ENCODE measurements around the gene PLPP1. TPM values are rescaled to one million over a fixed set of nuclear protein-coding genes. Genes with fewer than 3 reads are reported as not detected.

The PLPP1 gene
- total RNA-seq, 4 donors from 2014 or later = 73.1 to 116 (median 89.6) TPM

GRCh38 chr5:55497712-55498111 is 37.1 kb downstream of the PLPP1 start:
- intact Hi-C loops (cut with DNase I; ENCODE audit: low total_unique reads) = no loop called here
- DNase-seq (ENCODE audit: low spot score in 2 of 2) = no peak
- TF ChIP-seq CTCF (IDR thresholded peaks at IDR 0.05) (no peak), POLR2A (IDR thresholded peaks at IDR 0.05) (no peak)
- no peak overlapping the region for H3K4me3 ChIP-seq (ENCODE audit: low read depth, poor library complexity, severe bottlenecking)

DNA sequence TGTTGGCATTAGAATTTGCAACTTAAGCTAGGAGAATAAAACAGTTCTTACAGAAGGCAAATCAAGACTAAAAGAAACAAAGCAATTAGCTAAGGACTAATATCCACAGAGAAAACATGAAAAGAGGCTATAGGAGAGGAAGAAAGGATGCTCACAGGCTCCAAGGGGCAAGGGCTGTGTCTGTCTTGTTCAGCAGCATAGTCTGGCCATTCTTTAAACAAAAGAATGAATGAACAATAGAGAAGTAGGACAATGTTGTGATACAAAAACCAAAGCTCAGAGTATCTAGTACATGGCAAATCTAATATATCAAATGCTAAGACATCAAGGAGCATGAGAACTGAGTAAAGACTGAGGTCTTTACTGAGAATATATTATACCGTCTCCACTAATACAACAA is 39.5 kb downstream of the PLPP1 start:
- no peak overlapping the region for H3K4me3 ChIP-seq (ENCODE audit: low read depth, poor library complexity, severe bottlenecking)
- DNase-seq (ENCODE audit: low spot score in 2 of 2) = no peak
- WGBS, 2 donors = 93 to 97% methylated on average over 1 of the region's 1 CpG
- intact Hi-C loops (cut with DNase I; ENCODE audit: low total_unique reads) = no loop called here
- TF ChIP-seq CTCF (IDR thresholded peaks at IDR 0.05) (no peak), POLR2A (IDR thresholded peaks at IDR 0.05) (no peak)

GRCh38 chr5:55492449-55492848 is 42.3 kb downstream of the PLPP1 start:
- 44 to 51% methylated on average over 2 of the region's 2 CpGs for WGBS, 2 donors
- DNase-seq (ENCODE audit: low spot score in 2 of 2) = no peak
- no peak for TF ChIP-seq POLR2A (IDR thresholded peaks at IDR 0.05)
- no peak for TF ChIP-seq CTCF (IDR thresholded peaks at IDR 0.05)
- no peak overlapping the region for H3K4me3 ChIP-seq (ENCODE audit: low read depth, poor library complexity, severe bottlenecking)
- intact Hi-C loops (cut with DNase I; ENCODE audit: low total_unique reads) = loop anchor here (2.0 kb wide), 1 partner anchor 38 kb away; no protein-coding TSS in a partner anchor

GRCh38 chr5:55485073-55485472 is 49.7 kb downstream of the PLPP1 start:
- no peak overlapping the region for H3K4me3 ChIP-seq (ENCODE audit: low read depth, poor library complexity, severe bottlenecking)
- intact Hi-C loops (cut with DNase I; ENCODE audit: low total_unique reads) = no loop called here
- TF ChIP-seq POLR2A (IDR thresholded peaks at IDR 0.05) (no peak), CTCF (IDR thresholded peaks at IDR 0.05) (no peak)
- WGBS, 2 donors = 78 to 96% methylated on average over 3 of the region's 3 CpGs
- no peak for DNase-seq (ENCODE audit: low spot score in 2 of 2)

GRCh38 chr5:55484531-55484930 is 50.2 kb downstream of the PLPP1 start:
- H3K4me3 ChIP-seq (ENCODE audit: low read depth, poor library complexity, severe bottlenecking) = no peak overlapping the region
- WGBS, 2 donors = 85 to 94% methylated on average over 1 of the region's 1 CpG
- DNase-seq (ENCODE audit: low spot score in 2 of 2) = no peak
- intact Hi-C loops (cut with DNase I; ENCODE audit: low total_unique reads) = no loop called here
- no peak for TF ChIP-seq CTCF (IDR thresholded peaks at IDR 0.05)
- no peak for TF ChIP-seq POLR2A (IDR thresholded peaks at IDR 0.05)

DNA sequence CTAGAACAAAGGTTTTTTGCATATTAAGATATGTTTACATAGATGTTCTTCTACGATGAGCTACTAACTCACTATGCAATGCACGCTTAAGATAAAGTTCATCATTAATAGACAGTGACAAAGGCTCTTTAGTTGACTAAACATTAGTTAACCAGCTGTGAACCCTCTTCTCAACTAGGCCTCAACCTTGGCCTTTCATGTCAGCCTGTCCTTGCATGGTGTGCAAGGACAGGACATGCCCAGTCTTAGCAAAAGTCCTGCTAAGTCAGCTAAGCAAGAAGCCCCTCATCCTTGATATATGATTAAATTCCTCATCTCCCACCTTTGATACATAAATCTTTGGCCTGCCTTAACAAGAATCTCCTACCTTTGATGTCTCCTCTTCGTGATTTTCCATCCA is 50.9 kb downstream of the PLPP1 start:
- intact Hi-C loops (cut with DNase I; ENCODE audit: low total_unique reads) = no loop called here
- no peak overlapping the region for H3K4me3 ChIP-seq (ENCODE audit: low read depth, poor library complexity, severe bottlenecking)
- TF ChIP-seq POLR2A (IDR thresholded peaks at IDR 0.05) (no peak), CTCF (IDR thresholded peaks at IDR 0.05) (no peak)
- WGBS, 2 donors = 87 to 91% methylated on average over 3 of the region's 3 CpGs
- no peak for DNase-seq (ENCODE audit: low spot score in 2 of 2)
